K562 (cell line): ENCODE results near the gene PRAMEF12. TPM values are rescaled to one million over a fixed set of nuclear protein-coding genes. Genes with fewer than 3 reads are reported as not detected.
A peak's percentile ranks its signal among the peaks of the same experiment; 100 is the strongest.

Experiments
- ATAC-seq: fragments of 200-7000 bp; cut with Tn5 transposase; 3 replicates; pipeline ENCODE4 v1.9.1; 2020; ENCODE audit warnings: moderate library complexity
- BruUV-seq: library from RNA; stranded (reverse); fragments of 400-500 nt; replicated peaks from 2 replicates; lab custom pipeline; 2021; lab: Mats Ljungman, UMichigan
- CTCF ChIA-PET: fragments of 300-600 bp; formaldehyde crosslinking; extraction: SDS; loops from one replicate; lab custom pipeline; 2021; ENCODE audit warnings: low intra/inter-chr PET ratio; lab: Yijun Ruan, JAX
- POLR2A ChIA-PET: fragments of 300-600, 350-650 bp; sonication (Branson Sonifier 250); formaldehyde crosslinking; extraction: SDS; loops from one replicate; lab custom pipeline; 2021; ENCODE audit warnings: antibody characterized with exemption, inconsistent platforms; lab: Yijun Ruan, JAX
- DNase-seq, 4 experiments: peaks; one replicate each; pipeline versions ENCODE4 v3.0.0 to v3.0.0-alpha.2; 2011 to 2018; ENCODE audit warnings: low spot score in 3 of 4, mixed read lengths in 3 of 4; ENCODE audit errors: extremely low read depth in 1 of 4
- FAIRE-seq: peaks from 2 replicates; lab custom pipeline; 2011; peaks lifted over from hg19 to GRCh38; lab: Jason Lieb, UNC
- H2AFZ ChIP-seq: 2 replicates; pipeline ENCODE4 v1.6.0; 2011; ENCODE audit warnings: low read depth, low read length, control low read depth, inconsistent platforms
- H3K27ac ChIP-seq: fragments of 200-600 bp; 3 replicates; pipeline ENCODE4 v1.8.0; 2011; ENCODE audit warnings: low read depth, mild to moderate bottlenecking, control low read depth, inconsistent platforms, low read length, moderate library complexity, mixed read lengths; ENCODE audit errors: extremely low read depth
- H3K27me3 ChIP-seq, 2 experiments: fragments of 300-600 bp in 1 of 2; 2 replicates in 1 of 2; 3 replicates in 1 of 2; pipeline versions ENCODE4 v1.6.0 to v1.8.0; 2011; ENCODE audit warnings: inconsistent platforms in 2 of 2, low read length in 2 of 2, mild to moderate bottlenecking in 1 of 2, mixed read lengths in 1 of 2, moderate library complexity in 1 of 2; ENCODE audit not compliant: control insufficient read depth in 2 of 2, insufficient read depth in 2 of 2
- H3K36me3 ChIP-seq: fragments of 300-600 bp; 3 replicates; pipeline ENCODE4 v1.8.0; 2011; ENCODE audit warnings: mild to moderate bottlenecking, low read length, inconsistent platforms; ENCODE audit not compliant: control insufficient read depth, insufficient read depth
- H3K4me1 ChIP-seq, 2 experiments: fragments of 200-600 bp in 1 of 2; replicated peaks in 1 of 2; 2 replicates in 1 of 2; 3 replicates in 1 of 2; pipeline versions ENCODE4 v1.5.1 to v1.8.0; 2011; ENCODE audit warnings: inconsistent platforms in 2 of 2, low read length in 2 of 2, mild to moderate bottlenecking in 1 of 2, mixed read lengths in 1 of 2, moderate library complexity in 1 of 2; ENCODE audit not compliant: control insufficient read depth in 2 of 2, insufficient read depth in 2 of 2
- H3K4me2 ChIP-seq: 2 replicates; pipeline ENCODE4 v1.6.1; 2011; ENCODE audit warnings: low read length, control low read depth, inconsistent platforms, mixed read lengths; ENCODE audit not compliant: insufficient read depth
- H3K4me3 ChIP-seq: fragments of 200-600 bp; sonication (generic), shearing (Covaris generic); 2 replicates; pipeline ENCODE4 v1.5.1; 2016; ENCODE audit warnings: control low read depth, inconsistent platforms
- H3K79me2 ChIP-seq: fragments of 200-600 bp; 3 replicates; pipeline ENCODE4 v1.8.0; 2011; ENCODE audit warnings: low read length, inconsistent platforms; ENCODE audit not compliant: control insufficient read depth, insufficient read depth
- H3K9ac ChIP-seq, 2 experiments: 2 replicates each; pipeline versions ENCODE4 v1.6.0 to v1.6.1; 2011; ENCODE audit warnings: low read depth in 2 of 2, low read length in 2 of 2, control low read depth in 1 of 2, inconsistent platforms in 1 of 2, mild to moderate bottlenecking in 1 of 2, mixed read lengths in 1 of 2; ENCODE audit not compliant: insufficient read depth in 1 of 2
- H3K9me1 ChIP-seq: one replicate; pipeline ENCODE4 v1.6.0; 2011; ENCODE audit warnings: inconsistent platforms, mild to moderate bottlenecking, low read length, moderate library complexity; ENCODE audit not compliant: control insufficient read depth, insufficient read depth
- H3K9me3 ChIP-seq: replicated peaks from 2 replicates; pipeline ENCODE4 v1.5.1; 2011; ENCODE audit warnings: low read depth, low read length, inconsistent platforms; ENCODE audit not compliant: control insufficient read depth, insufficient read depth
- H4K20me1 ChIP-seq: replicated peaks from 2 replicates; pipeline ENCODE4 v1.6.1; 2011; ENCODE audit warnings: low read length, inconsistent platforms, mixed read lengths; ENCODE audit not compliant: control insufficient read depth, insufficient read depth
- ADNP ChIP-seq: fragments of 200-800 bp; sonication (Bioruptor generic); IDR thresholded peaks from 2 replicates; pipeline ENCODE4 v1.6.1; 2016; ENCODE audit warnings: missing genetic modification characterization, missing compliant biosample characterization
- ARNT ChIP-seq, 2 experiments: fragments of 450-650 bp; IDR thresholded peaks; 2 replicates each; pipeline ENCODE4 v1.6.1; 2016; ENCODE audit warnings: mild to moderate bottlenecking in 1 of 2
- C11orf30 ChIP-seq: fragments of 450-650 bp; IDR thresholded peaks from 2 replicates; pipeline ENCODE4 v1.6.1; 2016; ENCODE audit warnings: low read depth, mild to moderate bottlenecking
- CC2D1A ChIP-seq: fragments of 450-650 bp; IDR thresholded peaks from 2 replicates; pipeline ENCODE4 v1.6.1; 2017; ENCODE audit warnings: mild to moderate bottlenecking
- CCAR2 ChIP-seq: fragments of 200-400 bp; formaldehyde crosslinking; IDR thresholded peaks from 2 replicates; pipeline ENCODE4 v1.6.1; 2017; ENCODE audit warnings: mild to moderate bottlenecking, low read depth, low read length
- FOXJ2 ChIP-seq: fragments of 200-800 bp; sonication (Bioruptor generic); IDR thresholded peaks from 2 replicates; pipeline ENCODE4 v1.6.1; 2016; ENCODE audit warnings: missing genetic modification characterization, missing compliant biosample characterization
- KDM5B ChIP-seq: fragments of 200-600 bp; sonication (generic); IDR thresholded peaks from 2 replicates; pipeline ENCODE4 v1.6.1; 2012; ENCODE audit warnings: low read depth, mild to moderate bottlenecking, moderate library complexity, low read length, control low read depth, inconsistent platforms; ENCODE audit not compliant: insufficient replicate concordance
- MAFG ChIP-seq: fragments of 450-650 bp; conservative IDR thresholded peaks from 2 replicates; pipeline ENCODE4 v1.6.1; 2016; ENCODE audit warnings: missing genetic modification characterization, missing compliant biosample characterization
- NFXL1 ChIP-seq: fragments of 450-650 bp; formaldehyde crosslinking; IDR thresholded peaks from 2 replicates; pipeline ENCODE4 v1.4.0; 2021; ENCODE audit warnings: mild to moderate bottlenecking
- RFX1 ChIP-seq: fragments of 450-650 bp; IDR thresholded peaks from 2 replicates; pipeline ENCODE4 v1.6.1; 2016; ENCODE audit warnings: mild to moderate bottlenecking, moderate library complexity
- RUNX1 ChIP-seq: sonication (generic); IDR thresholded peaks from 2 replicates; pipeline ENCODE4 v1.6.1; 2016; ENCODE audit warnings: antibody characterized with exemption, low read depth
- SETDB1 ChIP-seq: IDR thresholded peaks from one replicate; pipeline ENCODE4 v1.6.1; 2012; ENCODE audit warnings: low read length, control low read depth, inconsistent platforms
- SIRT6 ChIP-seq: IDR thresholded peaks from one replicate; pipeline ENCODE4 v1.6.1; 2012; ENCODE audit warnings: low read depth, mild to moderate bottlenecking, control low read depth, inconsistent platforms, low read length, moderate library complexity
- TAF9B ChIP-seq: fragments of 450-650 bp; IDR thresholded peaks from 2 replicates; pipeline ENCODE4 v1.6.1; 2018; ENCODE audit warnings: mild to moderate bottlenecking; ENCODE audit not compliant: partially characterized antibody
- TOE1 ChIP-seq, 2 experiments: fragments of 450-650 bp in 1 of 2; sonication (generic) in 1 of 2; formaldehyde crosslinking in 1 of 2; IDR thresholded peaks; 2 replicates each; pipeline versions ENCODE4 v1.7.1 to v1.8.0; 2016 to 2022; ENCODE audit warnings: borderline replicate concordance in 2 of 2, mild to moderate bottlenecking in 2 of 2, antibody characterized with exemption in 1 of 2, inconsistent platforms in 1 of 2, low read depth in 1 of 2, missing genetic modification reagents in 1 of 2, moderate library complexity in 1 of 2
- ZEB2 ChIP-seq: fragments of 450-650 bp; IDR thresholded peaks from 2 replicates; pipeline ENCODE4 v1.6.1; 2016
- ZNF408 ChIP-seq: fragments of 250-450 bp; sonication (Bioruptor Pico); IDR thresholded peaks from 2 replicates; pipeline ENCODE4 v1.4.0; 2020; ENCODE audit warnings: low read depth, mild to moderate bottlenecking, moderate library complexity
- ZNF780A ChIP-seq: fragments of 250-450 bp; sonication (Bioruptor Pico); IDR thresholded peaks from 2 replicates; pipeline ENCODE4 v1.5.0; 2021; ENCODE audit warnings: mild to moderate bottlenecking
- whole genome bisulfite sequencing: fragments of 100-300 bp; shearing (Covaris generic); methylation state at CpG from one replicate; pipeline ENCODE4 v1.1.6; 2016; ENCODE audit warnings: low coverage, mixed read lengths; ENCODE audit not compliant: insufficient coverage; ENCODE audit errors: missing lambda C conversion rate; 5-methylcytosine and 5-hydroxymethylcytosine counted together
- in situ Hi-C: fragments of 300-500 bp; cut with MboI; formaldehyde crosslinking; loops from 4 replicates; pipeline ENCODE4 v1.15.0; 2018; ENCODE audit warnings: inconsistent platforms, mixed read lengths
- intact Hi-C: fragments of 100-400 bp; cut with micrococcal nuclease; formaldehyde crosslinking; loops from 2 replicates; pipeline ENCODE4 v1.14.2; 2022
- polyA plus RNA-seq, 8 experiments: library from polyadenylated mRNA; depleted of rRNA in 4 of 8; stranded (reverse) in 5 of 8; unstranded in 3 of 8; fragments of >200 nt; fragmentation: Nextera tagmentation in 2 of 8; fragmentation: Illumina TruSeq in 1 of 8; extraction: Ambion mirVana in 2 of 8; extraction: Trizol in 1 of 8; gene quantifications; 2 replicates each; pipeline versions ENCODE4 v1.2.1 to v1.2.3, GENCODE V29; 2011 to 2014; ENCODE audit warnings: inconsistent platforms in 1 of 8, missing spikeins in 1 of 8
- total RNA-seq, 7 experiments: library from RNA; depleted of rRNA in 6 of 7; stranded (reverse); fragments of >200 nt in 6 of 7; fragmentation: Illumina TruSeq in 2 of 7; extraction: Trizol in 2 of 7; gene quantifications; 2 replicates each; pipeline versions ENCODE4 v1.2.1 to v1.2.3, GENCODE V29; 2011 to 2021; ENCODE audit warnings: low replicate concordance in 1 of 7
- TF ChIP-seq, protein P1 (sequence below): sonication (generic); formaldehyde crosslinking; IDR thresholded peaks from 2 replicates; pipeline ENCODE4 v1.8.0; 2022; ENCODE audit warnings: missing genetic modification reagents, mild to moderate bottlenecking, moderate library complexity, borderline replicate concordance
- TF ChIP-seq, protein P2 (sequence below): fragments of 250-450 bp; sonication (Bioruptor Pico); IDR thresholded peaks from 2 replicates; pipeline ENCODE4 v1.4.0; 2020; ENCODE audit warnings: mild to moderate bottlenecking, moderate library complexity

The PRAMEF12 gene
- total and polyA plus RNA-seq, 9 of the 15 experiments (the other 6 are each of a cell fraction or from before 2014, with no cell fraction given): not detected

DNA sequence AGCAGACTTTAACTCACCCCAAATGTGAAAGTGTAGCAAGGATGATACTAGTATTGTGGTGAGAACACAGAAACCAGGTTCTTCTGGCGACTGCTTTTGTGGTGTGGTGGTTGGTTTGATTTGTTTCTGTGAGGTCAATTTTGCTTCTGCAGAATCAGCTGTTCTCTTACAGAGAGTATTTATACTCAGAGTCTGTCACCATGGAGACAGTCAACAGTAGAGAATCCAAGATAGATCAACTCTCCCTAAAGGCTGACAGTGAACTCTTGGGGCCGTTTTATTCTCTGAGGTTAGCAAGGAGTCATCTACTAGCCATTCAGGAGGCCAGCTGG, 27.6 kb upstream of the PRAMEF12 start, which contains the start of gene CFAP107:
CFAP107 (plus strand) TSS at position 209 of the 332 bp plus-strand sequence. CDS start 231 bp downstream, outside the sequence.
- H3K4me3 ChIP-seq: no peak within 1 kb of the TSS
- no TSS peak for BruUV-seq
- 4% methylated on average over 2 of the region's 2 CpGs for WGBS
- ATAC-seq (peak; percentile 65), FAIRE-seq (no peak), DNase-seq (no peak)
- intact Hi-C loops: no loop called here
- H3K27me3 ChIP-seq: no peaks in the 10 kb centered on the region
- H3K9me3 ChIP-seq: 0 out of 2 replicates have a peak, but pooled peaks cover 4% of the 10 kb centered on the region
- H3K9me1 ChIP-seq: no peaks in the 10 kb centered on the region
- in situ Hi-C loops: no loop called here
- ChIA-PET CTCF (no interaction called here), POLR2A (interaction anchor here (0.7 to 0.8 kb wide), 2 partner anchors 11 to 640 kb away, joined by 3 to 4 read pairs; no protein-coding TSS in a partner anchor)
- H3K9ac ChIP-seq: no peak within 1 kb of the TSS
- H3K4me2 ChIP-seq: no peak within 1 kb of the TSS; the same call in 1 of the 2 replicates
- H3K36me3 ChIP-seq: no peaks in the 10 kb centered on the region
- no peaks in the 10 kb centered on the region; a peak in 1 of 5 replicates for H3K4me1 ChIP-seq
- no peaks in the 10 kb centered on the region for H3K79me2 ChIP-seq
- H2AFZ ChIP-seq: no peak within 1 kb of the TSS
- no peaks in the 10 kb centered on the region for H4K20me1 ChIP-seq
- no peak within 1 kb of the TSS; the same call in 2 of the 3 replicates for H3K27ac ChIP-seq
- TF ChIP-seq ZNF780A (CRISPR knock-in tag): no peak
- no peak for TF ChIP-seq ZNF408 (CRISPR knock-in tag)
- TF ChIP-seq NFXL1 (CRISPR knock-in tag): no peak
- TF ChIP-seq SIRT6: no peak
- TF ChIP-seq KDM5B: no peak
- TF ChIP-seq TAF9B: no peak
- TF ChIP-seq, protein P1, sequence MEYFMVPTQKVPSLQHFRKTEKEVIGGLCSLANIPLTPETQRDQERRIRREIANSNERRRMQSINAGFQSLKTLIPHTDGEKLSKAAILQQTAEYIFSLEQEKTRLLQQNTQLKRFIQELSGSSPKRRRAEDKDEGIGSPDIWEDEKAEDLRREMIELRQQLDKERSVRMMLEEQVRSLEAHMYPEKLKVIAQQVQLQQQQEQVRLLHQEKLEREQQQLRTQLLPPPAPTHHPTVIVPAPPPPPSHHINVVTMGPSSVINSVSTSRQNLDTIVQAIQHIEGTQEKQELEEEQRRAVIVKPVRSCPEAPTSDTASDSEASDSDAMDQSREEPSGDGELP: peak; percentile 37; the same call in 1 of the 2 replicates
- TF ChIP-seq CCAR2: no peak
- peak; percentile 90 for TF ChIP-seq FOXJ2 (tag)
- TF ChIP-seq ARNT (IDR thresholded peaks at IDR 0.05): no peak
- no peak for TF ChIP-seq CC2D1A
- TF ChIP-seq TOE1 (IDR thresholded peaks at IDR 0.05; ENCODE audit: borderline replicate concordance): peak; percentile 13; the same call in 1 of the 2 replicates
- no peak for TF ChIP-seq TOE1 (CRISPR knock-in tag; IDR thresholded peaks at IDR 0.05; ENCODE audit: borderline replicate concordance, low read depth)
- no peak for TF ChIP-seq RUNX1
- TF ChIP-seq ZEB2: peak; percentile 86
- TF ChIP-seq MAFG (tag): peak; percentile 21; the same call in 1 of the 2 replicates
- no peak for TF ChIP-seq SETDB1
- peak; percentile 17; the same call in 1 of the 2 replicates for TF ChIP-seq C11orf30
- TF ChIP-seq, protein P2, sequence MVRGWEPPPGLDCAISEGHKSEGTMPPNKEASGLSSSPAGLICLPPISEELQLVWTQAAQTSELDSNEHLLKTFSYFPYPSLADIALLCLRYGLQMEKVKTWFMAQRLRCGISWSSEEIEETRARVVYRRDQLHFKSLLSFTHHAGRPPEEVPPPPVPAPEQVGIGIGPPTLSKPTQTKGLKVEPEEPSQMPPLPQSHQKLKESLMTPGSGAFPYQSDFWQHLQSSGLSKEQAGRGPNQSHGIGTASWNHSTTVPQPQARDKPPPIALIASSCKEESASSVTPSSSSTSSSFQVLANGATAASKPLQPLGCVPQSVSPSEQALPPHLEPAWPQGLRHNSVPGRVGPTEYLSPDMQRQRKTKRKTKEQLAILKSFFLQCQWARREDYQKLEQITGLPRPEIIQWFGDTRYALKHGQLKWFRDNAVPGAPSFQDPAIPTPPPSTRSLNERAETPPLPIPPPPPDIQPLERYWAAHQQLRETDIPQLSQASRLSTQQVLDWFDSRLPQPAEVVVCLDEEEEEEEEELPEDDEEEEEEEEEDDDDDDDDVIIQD (CRISPR knock-in tag): no peak
- TF ChIP-seq RFX1: peak; percentile 81
- TF ChIP-seq ADNP: peak; percentile 73
